Kidney capillary endothelial cell (primary cell): ENCODE results near the gene ERH.
A peak's percentile ranks its signal among the peaks of the same experiment; 100 is the strongest.
"Not testable (repeated sequence)": the region's sequence is repeated elsewhere in the genome, so short reads cannot be mapped to it uniquely, and the experiment has no call there.

Experiments used
- DNase-seq: peaks from one replicate; pipeline ENCODE4 v3.0.0-alpha.2; 2018; ENCODE audit warnings: low spot score

ERH gene

DNA sequence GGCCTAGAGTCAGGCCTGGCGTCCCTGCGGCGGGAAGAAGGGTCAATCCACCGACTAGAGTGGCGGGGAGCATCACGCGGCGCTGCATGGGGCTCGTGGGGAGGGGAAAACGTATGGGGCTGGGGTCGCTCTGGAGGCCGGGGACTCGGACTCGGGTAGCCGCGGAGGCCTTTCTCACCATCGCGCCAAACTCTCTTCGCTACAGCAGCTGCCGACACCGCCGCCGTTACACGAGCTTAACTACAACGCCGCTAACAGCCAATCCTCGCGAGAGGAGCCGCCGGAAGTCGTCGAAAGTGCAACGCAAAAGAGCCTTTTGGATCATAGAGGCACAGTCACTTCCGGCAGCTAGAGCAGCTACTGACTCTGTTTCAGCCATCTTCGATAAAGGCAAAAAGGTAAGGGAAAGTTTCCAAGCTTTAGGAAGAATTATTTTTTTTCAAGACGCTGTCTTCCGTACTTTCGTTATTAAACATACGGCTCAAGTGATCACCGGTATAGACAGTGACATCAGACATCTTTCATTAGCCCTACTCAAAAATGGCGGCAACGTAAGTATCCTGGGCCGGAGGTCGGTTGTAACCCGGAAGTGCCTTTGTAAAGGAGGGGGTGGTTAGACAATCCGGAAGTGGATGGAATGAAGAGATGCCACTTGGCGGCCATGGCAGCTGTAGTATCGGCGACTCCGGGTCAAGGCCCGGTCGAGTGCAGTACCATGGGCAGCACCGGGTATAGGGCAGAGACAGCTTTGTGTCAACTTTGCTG, at the start of gene ERH, which contains the start of gene SLC39A9:
Gene ERH (minus strand): TSS at position 247 of the 765 bp plus-strand sequence. CDS start 66 bp downstream, at position 181.
Gene SLC39A9 (plus strand): TSS at position 640 of the 765 bp plus-strand sequence. CDS start 678 bp downstream, outside the sequence.
- peak; percentile 98 for DNase-seq

DNA sequence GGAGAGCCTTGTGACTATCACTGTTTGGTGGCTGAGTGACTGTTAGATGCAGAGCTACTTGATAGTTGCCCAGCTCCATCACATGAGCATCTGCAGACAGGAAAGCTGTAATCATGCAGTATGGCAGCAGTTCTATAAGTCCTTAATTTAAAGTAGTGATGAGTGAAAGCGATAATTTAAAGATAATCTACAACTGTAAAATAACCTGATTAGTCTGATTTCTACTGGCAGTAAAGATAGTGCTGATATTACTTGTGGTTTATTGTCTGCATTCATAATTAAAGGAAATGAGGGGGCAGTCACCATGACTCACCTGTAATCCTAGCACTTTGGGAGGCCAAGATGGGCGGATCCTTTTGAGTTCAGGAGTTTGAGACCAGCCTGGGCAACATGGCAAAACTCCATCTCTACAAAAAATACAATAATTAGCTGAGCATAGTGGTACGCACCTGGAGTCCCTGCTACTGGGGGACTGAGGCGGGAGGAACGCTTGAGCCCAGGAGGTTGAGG, 45.3 kb upstream of the ERH start:
- DNase-seq: no peak

DNA sequence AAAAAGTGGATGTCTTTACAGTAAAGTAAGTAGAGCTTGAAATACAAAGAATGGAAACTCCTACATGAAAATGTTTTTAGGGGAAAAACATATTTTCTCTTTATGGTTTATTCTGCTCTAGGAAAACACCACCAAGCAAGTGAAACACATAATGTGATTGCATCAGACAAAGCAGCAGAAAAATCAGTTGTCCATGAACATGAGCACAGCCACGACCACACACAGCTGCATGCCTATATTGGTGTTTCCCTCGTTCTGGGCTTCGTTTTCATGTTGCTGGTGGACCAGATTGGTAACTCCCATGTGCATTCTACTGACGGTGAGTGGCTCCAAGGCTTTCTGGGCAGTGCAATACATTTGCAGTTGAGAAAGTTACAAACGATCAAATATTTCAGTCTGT, 43.8 kb upstream of the ERH start:
- no peak for DNase-seq

DNA sequence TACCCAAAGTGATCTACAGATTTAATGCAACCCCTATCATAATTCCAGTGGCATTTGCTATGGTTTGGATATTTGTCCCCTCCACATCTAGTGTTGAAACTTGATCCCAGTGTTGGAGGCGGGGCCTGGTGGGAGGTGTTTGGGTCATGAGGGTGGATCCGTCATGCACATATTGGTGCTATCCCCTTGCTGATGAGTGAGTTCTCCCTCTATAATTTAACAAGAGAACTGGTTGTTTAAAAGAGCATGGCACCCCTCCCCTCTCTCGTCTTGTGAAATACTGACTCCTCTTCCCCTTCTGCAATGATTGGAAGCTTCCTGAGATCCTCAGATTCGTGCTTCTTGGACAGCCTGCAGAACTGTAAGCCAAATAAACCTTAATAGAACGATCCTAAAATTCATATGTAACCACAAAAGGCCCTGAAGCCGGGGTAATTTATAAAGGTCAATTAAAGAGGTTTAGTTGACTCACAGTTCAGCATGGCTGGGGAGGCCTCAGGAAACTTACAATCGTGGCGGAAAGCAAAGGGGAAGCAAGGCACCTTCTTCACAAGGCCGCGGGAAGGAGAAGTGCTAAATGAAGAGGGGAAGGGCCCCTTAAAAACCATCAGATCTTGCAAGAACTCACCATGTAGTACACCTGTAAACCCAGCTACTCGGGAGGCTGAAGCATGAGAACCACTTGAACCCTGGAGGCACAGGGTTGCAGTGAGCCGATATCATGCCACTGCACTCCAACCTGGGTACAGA, 41.6 kb upstream of the ERH start:
- DNase-seq: no peak

DNA sequence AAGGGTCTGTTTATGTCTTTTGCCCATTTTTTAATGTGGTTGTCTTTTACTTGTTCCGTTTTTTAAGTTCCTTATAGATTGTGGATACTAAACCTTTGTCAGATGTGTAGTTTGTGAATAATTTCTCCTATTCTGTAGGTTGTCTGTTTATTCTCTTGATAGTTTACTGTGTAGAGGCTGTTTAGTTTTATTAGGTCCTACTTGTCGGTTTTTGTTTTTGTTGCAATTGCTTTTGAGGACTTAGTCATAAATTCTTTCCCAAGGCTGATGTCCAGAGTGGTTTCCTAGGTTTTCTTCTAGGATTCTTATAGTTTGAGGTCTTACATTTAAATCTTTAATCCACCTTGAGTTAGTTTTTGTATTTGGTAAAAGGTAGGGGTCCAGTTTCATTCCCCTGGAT, 34.3 kb upstream of the ERH start:
- no peak for DNase-seq

DNA sequence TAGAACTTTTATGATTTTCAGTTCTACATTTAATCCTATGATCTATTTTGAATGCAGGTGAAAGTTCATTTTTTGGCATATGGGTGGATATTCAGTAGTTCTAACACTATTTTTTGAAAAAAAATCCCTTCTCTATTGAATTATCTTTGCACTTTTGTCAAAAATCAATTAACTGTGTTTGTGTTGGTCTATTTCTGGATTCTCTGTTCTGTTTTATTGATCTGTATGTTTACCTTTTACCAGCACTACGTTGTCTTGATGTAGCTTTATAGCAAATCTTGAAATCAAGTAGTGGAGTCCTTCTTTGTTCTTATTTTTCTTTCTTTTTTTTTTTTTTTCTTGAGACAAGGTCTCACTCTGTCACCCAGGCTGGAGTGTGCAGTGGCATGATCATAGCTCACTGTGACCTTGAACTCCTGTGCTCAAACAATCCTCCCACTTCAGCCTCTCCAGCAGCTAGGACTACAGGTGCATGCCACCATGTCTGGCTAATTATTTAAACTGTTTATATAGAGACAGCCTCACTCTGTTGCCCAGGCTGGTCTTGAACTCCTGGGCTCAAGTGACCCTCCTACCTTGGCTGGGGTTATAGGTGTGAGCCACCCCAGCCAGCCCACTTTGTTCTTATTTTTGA, 32.3 kb upstream of the ERH start:
- DNase-seq: no peak

DNA sequence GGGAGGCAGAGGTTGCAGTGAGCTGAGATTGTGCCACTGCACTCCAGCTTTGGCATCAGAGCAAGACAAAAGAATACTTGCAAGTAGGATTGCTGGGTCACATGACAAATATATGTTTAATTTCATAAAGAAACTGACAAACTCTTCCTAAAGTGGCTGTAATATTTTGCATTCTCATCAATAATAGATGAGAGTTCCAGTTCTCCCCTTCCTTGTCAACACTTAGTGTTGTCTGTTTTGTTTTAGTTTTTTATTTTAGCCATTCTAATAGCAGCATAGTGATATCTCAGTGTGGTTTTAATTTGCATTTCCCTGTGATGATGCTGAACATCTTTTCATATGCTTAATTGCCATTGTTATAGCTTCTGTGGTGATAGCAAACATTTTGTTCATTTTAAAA, 31.5 kb upstream of the ERH start:
- DNase-seq: no peak

DNA sequence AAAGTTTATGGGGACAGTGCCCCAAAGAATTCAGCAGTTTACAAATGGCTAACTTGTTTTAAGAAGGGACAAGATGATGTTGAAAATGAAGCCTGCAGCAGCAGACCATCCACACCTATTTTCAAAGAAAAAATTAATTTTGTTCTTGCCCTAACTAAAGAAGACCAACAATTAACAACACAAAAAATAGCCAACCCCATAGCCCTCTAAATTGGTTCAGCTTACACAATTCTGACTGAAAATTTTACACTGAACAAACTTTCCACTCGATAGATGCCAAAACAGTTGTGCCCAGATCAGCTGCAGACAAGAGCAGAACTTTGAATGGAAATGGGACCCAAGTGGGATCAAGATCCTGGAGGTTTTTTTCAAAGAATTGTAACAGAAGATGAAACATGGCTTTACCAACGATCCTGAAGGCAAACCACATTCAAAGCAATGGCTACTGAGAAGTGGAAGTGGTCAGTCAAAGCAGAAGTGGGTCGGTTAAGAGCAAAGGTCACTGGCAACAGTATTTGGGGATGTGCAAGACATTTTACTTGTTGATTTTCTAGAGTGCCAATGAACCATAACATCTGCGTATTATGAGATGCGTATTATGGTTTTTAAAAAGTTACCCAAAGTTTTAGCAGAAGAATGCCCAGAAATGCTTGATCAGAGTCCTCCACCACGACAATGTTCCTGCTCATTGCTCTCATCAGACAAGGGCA, 30.3 kb upstream of the ERH start:
- DNase-seq: no peak

DNA sequence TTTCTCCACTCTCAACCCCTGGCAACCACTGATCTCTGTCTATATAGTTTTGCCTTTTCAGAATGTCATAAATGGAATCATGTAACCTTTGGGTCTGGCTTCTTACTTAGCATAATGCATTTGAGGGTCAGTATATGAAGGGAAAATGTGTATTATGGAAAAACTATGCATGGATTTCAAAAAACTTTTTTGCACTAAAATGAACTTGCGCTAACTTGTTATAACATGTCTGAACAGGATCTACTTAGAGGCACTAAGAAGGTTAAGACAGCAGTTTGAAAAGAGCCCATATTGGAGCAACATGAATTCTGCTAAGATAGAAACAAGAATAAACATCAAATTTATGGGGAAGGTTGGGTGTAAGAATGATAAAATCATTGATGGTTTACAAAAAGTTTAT, 29.5 kb upstream of the ERH start:
- DNase-seq: no peak

DNA sequence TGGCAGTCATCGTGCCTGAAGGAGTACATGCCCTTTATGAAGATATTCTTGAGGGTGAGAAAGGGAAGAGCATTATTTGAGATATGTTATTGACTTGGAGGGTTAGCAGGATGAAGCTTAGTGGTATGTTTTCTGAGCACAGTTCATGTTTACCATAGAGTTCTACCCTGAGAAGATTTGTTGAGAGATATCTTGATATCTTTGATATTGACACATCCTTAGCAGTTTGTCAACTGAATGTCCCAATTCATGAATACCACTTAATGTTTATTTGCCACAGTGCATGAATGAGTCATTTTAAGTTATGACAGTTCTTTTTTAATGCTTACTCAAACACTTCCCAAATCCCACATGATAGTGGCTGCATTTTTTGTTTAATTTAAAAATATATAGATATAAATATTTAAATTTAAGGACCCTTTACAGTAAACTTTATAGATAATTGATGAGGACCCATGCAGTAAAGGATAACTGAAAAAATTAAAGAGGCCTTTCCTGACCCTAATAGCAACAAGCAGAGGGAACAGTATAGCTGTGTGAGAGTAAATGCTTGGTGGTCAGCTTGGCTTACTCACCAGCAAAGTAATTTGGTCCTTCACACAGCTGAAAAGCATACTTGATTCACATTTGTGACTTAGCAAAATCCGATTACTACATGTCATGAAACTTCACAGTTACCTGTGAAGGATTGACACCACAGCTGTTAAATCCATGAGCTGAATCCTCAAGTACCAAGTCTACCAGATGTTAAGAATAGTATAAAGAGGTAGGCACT, 26.2 kb upstream of the ERH start:
- no peak for DNase-seq

DNA sequence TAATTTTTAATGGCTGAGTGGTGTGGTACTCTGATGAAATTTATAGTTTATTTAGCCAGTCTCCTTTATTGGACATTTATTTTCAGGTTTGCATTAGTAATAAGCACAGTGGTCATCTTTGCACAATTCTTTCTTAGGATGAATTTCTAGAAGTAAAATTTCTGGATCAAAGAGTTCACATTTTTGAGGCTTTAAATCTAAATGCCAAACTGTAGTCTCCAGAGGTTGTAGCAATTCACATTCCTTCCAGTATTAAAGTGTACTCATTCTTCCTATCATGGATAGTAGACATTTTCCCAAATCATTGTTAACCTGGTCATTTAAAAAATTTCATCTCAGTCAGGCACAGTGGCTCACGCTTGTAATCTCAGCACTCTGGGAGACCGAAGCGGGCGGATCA, 25.2 kb upstream of the ERH start:
- no peak for DNase-seq

DNA sequence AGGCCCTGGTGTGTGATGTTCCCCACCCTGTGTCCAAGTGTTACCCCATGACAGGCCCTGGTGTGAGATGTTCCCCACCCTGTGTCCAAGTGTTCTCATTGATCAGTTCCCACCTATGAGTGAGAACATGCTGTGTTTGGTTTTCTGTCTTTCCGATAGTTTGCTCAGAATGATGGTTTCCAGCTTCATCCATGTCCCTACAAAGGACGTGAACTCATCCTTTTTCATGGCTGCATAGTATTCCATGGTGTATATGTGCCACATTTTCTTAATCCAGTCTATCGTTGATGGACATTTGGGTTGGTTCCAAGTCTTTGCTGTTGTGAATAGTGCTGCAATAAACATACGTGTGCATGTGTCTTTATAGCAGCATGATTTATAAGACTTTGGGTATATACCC, 18.0 kb upstream of the ERH start:
- not testable (repeated sequence) for DNase-seq

DNA sequence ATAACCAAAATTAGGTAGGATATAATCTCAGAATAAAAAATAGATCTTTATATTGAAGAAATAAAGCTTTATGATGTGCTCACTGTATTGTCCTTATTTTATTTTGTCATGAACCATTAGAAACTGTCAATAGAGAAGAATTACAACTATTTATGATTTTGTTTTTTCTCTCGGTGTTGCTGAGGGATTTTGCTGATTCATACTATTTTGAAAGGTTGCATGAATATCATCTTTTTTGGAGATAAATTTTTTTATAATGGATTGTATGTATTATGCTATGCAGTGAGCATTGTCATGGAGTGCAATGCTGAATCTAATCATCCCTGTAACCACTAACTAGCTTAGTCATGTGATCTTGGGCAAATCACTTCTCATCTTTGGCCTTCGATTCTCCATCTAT, 15.4 kb upstream of the ERH start:
- no peak for DNase-seq

DNA sequence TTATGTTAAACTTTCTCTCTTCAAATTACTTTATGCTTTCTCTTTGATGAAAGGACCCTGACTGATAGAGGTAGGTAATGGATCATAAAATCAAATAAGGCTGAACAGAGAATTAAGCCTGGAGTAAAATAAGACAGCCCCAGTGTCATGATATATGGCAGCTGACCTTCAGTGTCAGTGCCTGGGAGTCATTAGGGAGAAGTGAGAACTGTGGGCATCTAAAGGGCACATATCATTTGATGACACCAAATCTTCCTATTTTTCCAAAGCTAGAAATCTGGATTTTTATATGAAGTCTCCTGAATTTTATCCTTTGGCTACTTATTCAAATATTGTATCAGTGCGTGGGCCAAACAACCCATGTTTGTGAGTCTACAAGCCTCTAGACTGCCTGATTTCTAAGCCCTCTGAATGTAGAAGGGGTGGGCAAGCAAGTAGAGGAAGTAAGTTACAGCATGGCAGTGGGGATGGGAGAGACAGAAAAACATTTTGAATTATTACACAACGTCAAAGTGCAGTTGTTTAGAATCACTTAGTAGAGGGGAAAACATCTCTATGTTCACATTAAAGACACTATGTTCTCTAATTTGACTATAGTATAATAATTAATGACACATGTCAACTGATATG, 10.3 kb upstream of the ERH start:
- no peak for DNase-seq

DNA sequence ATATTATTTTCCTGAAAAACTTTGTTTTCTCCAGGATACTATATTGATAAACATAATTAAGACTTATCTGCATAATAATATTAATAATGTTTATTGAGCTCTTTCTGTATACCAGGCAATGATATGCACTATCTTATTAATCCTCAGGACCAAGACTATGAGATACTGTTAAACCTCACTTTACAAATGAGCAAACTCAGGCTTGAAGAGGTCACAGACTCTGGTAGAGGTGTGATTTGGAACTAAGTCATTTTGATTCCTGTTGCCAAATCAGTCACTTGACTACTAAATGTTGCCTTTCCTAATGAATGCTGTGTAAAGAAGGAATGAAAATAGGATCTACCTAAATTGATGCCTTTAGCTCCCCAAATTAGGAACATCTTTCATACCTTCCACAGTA, 7.7 kb upstream of the ERH start:
- no peak for DNase-seq

DNA sequence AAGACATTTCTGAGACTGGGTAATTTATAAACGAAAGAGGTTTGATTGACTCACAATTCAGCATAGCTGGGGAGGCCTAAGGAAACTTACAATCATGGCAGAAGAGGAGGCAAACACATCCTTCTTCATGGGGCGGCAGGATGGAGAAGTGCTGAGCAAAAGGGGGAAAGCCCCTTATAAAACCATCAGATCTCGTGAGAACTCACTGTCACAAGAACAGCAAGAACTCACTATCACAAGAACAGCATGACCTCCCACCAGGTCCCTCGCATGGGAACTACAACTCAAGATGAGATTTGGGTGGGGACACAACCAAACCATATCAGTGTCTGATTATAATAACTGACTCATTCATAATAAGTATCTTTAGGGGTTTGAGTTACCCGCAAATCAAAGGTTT, 6.8 kb upstream of the ERH start:
- DNase-seq: no peak

DNA sequence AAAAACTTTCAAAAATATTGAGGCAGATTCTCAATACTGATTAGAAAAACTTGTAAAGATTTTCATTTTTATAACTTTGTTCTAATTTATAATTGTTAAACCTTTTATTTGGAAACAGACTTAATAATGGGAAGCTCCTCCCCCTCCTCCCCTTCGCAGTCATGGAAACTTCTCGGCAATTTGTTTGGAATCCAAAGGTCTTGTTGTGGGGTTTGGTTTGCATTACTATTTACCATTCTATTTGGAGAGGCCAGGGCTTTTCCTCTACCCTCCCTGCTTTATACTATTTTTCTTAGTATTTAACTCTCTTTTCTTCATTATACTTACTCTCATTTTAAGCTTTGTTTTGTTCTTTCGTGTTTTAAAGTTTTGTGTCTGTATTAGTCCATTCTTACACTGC, 6.4 kb upstream of the ERH start:
- no peak for DNase-seq

DNA sequence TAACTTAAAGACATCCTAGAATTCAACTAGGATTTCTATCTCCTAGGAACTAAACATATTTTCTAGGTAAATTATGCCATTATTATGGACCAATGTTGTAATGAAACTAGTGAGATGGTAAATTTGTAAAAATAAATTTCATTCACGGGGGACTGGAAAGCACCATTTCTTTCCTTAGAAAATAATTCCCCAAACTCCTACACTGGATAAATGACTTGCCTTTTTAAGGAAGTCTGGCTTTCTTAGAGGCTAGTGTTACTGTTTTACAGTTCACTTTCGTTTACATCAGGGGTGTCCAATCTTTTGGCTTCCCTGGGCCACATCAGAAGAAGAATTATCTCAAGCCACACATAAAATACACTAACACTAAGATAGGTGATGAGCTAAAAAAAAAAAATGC, 3.7 kb upstream of the ERH start:
- no peak for DNase-seq

DNA sequence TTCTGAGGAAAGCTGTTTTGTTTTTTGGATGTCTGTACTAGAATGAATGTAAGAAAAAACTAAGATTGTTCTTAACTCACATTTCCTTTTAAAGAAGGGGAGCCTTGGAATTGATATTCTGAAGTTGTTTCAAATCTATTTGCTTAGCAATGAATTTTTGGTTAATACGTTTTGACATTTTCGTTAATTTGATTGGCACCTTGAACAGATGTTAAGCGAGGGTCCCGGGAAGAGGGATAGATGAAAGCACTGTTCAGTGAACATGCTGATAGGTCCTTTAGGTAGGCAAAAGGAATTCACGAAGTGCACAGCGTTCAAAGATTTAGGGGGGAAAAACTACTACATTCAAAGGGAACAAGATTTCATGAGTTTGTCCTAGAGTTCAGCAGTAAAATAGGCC, 2.1 kb upstream of the ERH start:
- DNase-seq: no peak

DNA sequence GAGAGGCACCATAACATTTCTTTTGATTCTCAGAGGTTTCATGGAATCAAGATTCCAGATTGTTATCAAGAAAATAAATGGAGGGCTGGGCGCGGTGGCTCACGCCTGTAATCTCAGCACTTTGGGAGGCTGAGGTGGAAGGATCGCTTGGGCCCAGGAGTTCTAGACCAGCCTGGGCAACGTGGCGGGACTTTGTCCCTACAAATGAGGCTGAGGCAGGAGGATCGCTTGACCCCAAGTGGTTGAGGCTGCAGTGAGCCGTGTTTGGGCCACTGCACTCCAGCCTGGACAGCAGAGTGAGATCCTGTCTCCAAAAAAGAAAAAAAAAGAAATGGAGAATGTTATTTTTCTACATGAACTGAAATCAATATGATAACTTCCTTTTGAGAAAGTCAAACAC, 1.7 kb upstream of the ERH start:
- DNase-seq: no peak

DNA sequence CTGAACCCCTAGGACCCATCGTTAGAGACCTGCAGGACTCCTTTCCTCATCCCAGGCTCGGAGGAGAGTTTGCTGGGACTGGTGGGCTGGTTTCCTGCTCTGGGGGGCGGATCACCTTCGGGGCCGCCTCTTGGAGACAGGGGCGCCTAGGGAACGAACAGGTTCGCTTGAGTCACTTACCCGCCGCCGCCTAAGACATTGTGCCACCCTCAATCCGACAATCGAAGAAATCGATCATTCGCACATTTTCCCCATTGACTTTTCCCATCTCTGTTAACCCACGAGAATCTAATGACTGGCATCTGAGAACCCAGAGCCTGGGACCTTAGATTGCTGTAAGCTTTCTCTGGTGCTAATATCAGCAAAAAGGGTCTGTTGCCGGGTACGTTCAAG, 715 bp upstream of the ERH start:
- no peak for DNase-seq
